Measurements from ENCODE around the gene PTPN14. TPM values are rescaled to one million over a fixed set of nuclear protein-coding genes. Genes with fewer than 3 reads are reported as not detected.

The PTPN14 gene
- total and polyA plus RNA-seq, 2 of the 8 experiments (the other 6 are each of a cell fraction or from before 2014, with no cell fraction given): 14.4 to 93.6 TPM

GRCh38 chr1:214385428-214385827, 166.0 kb downstream of the PTPN14 start (continued):
- TF ChIP-seq CHD7 (IDR thresholded peaks at IDR 0.05; ENCODE audit: insufficient replicate concordance, low read length): no peak
- TF ChIP-seq CHD2 (IDR thresholded peaks at IDR 0.05; ENCODE audit: low read length): no peak
- no peak for TF ChIP-seq RBBP5 (IDR thresholded peaks at IDR 0.05; ENCODE audit: borderline replicate concordance, low read depth, low read length)
